GM18873 (cell line): ENCODE results near the gene UBAC2.

Experiments used
- ATAC-seq: cut with Tn5 transposase; IDR thresholded peaks from one replicate; pipeline ENCODE4 v1.9.1; 2021; ENCODE audit warnings: mild to moderate bottlenecking, moderate library complexity, moderate number of reproducible peaks; ENCODE audit not compliant: unreplicated experiment, low FRiP score

UBAC2 gene

GRCh38 chr13:99370481-99371275, 170.0 kb downstream of the UBAC2 start:
- no peak for ATAC-seq

GRCh38 chr13:99371956-99372355, 171.3 kb downstream of the UBAC2 start:
- no peak for ATAC-seq

GRCh38 chr13:99373436-99373835, 172.8 kb downstream of the UBAC2 start:
- ATAC-seq, result no peak

GRCh38 chr13:99374169-99374991, 173.7 kb downstream of the UBAC2 start:
- no peak for ATAC-seq

GRCh38 chr13:99374994-99375737, 174.5 kb downstream of the UBAC2 start:
- no peak for ATAC-seq

GRCh38 chr13:99375738-99376080, 175.1 kb downstream of the UBAC2 start:
- ATAC-seq, result no peak

GRCh38 chr13:99376132-99376531, 175.5 kb downstream of the UBAC2 start:
- ATAC-seq, result peak; percentile 49

- no peak for ATAC-seq
Measured at GRCh38 chr13:99376924-99377323, 176.3 kb downstream of the UBAC2 start.

GRCh38 chr13:99377641-99378040, 177.0 kb downstream of the UBAC2 start:
- no peak for ATAC-seq

GRCh38 chr13:99378985-99379733, 178.5 kb downstream of the UBAC2 start:
- ATAC-seq, result no peak

- ATAC-seq, result no peak
Measured at GRCh38 chr13:99379856-99380801, 179.5 kb downstream of the UBAC2 start.

- peak; percentile 75 for ATAC-seq
Measured at GRCh38 chr13:99380921-99381645, 180.4 kb downstream of the UBAC2 start.

- ATAC-seq, result no peak
Measured at GRCh38 chr13:99381766-99382165, 181.1 kb downstream of the UBAC2 start.

- ATAC-seq, result no peak
Measured at GRCh38 chr13:99382428-99383133, 181.9 kb downstream of the UBAC2 start.

GRCh38 chr13:99383511-99383921, 182.9 kb downstream of the UBAC2 start:
- ATAC-seq, result no peak

GRCh38 chr13:99383946-99384345, 183.3 kb downstream of the UBAC2 start:
- ATAC-seq, result no peak

- no peak for ATAC-seq
Measured at GRCh38 chr13:99384468-99384867, 183.8 kb downstream of the UBAC2 start.

- ATAC-seq, result no peak
Measured at GRCh38 chr13:99385161-99385560, 184.5 kb downstream of the UBAC2 start.
